Measurements from ENCODE around the gene DMD.

DNA sequence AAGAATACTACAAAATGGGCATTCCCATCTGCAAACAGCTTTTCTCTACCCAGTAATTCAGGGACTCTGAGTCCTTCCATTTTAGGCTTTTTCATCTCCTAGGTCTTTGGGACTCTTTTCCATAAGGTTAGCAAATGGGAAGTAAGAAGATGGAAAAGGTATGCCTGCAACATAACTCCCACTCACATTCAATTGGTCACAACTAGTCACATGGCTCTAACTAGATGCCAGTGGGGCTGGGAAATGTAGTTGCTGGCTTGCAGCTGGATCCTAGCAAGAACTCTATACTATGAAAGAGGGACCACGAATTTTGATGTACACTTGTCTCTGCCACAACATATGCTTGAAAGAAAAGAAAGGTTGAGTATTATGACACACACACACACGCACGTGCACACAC, 1184.6 kb downstream of the DMD start:
- no peak for TF ChIP-seq MAZ (IDR thresholded peaks at IDR 0.05; ENCODE audit: borderline replicate concordance, low read depth, low read length)
- TF ChIP-seq MAZ (CRISPR knock-in tag; IDR thresholded peaks at IDR 0.05; ENCODE audit: low read depth) = no peak
- TF ChIP-seq, protein P1, sequence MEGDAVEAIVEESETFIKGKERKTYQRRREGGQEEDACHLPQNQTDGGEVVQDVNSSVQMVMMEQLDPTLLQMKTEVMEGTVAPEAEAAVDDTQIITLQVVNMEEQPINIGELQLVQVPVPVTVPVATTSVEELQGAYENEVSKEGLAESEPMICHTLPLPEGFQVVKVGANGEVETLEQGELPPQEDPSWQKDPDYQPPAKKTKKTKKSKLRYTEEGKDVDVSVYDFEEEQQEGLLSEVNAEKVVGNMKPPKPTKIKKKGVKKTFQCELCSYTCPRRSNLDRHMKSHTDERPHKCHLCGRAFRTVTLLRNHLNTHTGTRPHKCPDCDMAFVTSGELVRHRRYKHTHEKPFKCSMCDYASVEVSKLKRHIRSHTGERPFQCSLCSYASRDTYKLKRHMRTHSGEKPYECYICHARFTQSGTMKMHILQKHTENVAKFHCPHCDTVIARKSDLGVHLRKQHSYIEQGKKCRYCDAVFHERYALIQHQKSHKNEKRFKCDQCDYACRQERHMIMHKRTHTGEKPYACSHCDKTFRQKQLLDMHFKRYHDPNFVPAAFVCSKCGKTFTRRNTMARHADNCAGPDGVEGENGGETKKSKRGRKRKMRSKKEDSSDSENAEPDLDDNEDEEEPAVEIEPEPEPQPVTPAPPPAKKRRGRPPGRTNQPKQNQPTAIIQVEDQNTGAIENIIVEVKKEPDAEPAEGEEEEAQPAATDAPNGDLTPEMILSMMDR (CRISPR knock-in tag; IDR thresholded peaks at IDR 0.05) = no peak
- TF ChIP-seq JARID2 (CRISPR knock-in tag; IDR thresholded peaks at IDR 0.05; ENCODE audit: insufficient replicate concordance) = no peak
- no peak for TF ChIP-seq EP300 (IDR thresholded peaks at IDR 0.05; ENCODE audit: low read depth in 2 of 2, low read length in 2 of 2)
- no peak for TF ChIP-seq EP300 (CRISPR knock-in tag; IDR thresholded peaks at IDR 0.05; ENCODE audit: borderline replicate concordance)
- TF ChIP-seq, protein P2, sequence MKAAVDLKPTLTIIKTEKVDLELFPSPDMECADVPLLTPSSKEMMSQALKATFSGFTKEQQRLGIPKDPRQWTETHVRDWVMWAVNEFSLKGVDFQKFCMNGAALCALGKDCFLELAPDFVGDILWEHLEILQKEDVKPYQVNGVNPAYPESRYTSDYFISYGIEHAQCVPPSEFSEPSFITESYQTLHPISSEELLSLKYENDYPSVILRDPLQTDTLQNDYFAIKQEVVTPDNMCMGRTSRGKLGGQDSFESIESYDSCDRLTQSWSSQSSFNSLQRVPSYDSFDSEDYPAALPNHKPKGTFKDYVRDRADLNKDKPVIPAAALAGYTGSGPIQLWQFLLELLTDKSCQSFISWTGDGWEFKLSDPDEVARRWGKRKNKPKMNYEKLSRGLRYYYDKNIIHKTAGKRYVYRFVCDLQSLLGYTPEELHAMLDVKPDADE (CRISPR knock-in tag; IDR thresholded peaks at IDR 0.05) = no peak

All from HepG2 (cell line).